Body of pancreas (tissue), 4 donors: ENCODE results near the gene ABCB9. TPM values are rescaled to one million over a fixed set of nuclear protein-coding genes. Genes with fewer than 3 reads are reported as not detected.

ENCODE experiments used
- ATAC-seq: fragments of 150-250 bp; one replicate; pipeline ENCODE4 v1.9.1; 2016
- DNase-seq, 4 donors: peaks; one replicate each; pipeline ENCODE4 v3.0.0-alpha.2; 2019
- H3K27ac ChIP-seq, 4 donors: fragments of 200-600 bp; sonication (generic); 1 replicate in 3 of 4; 2 replicates in 1 of 4; pipeline versions ENCODE4 v1.5.1 to v1.6.1; 2016 to 2019; ENCODE audit warnings: mild to moderate bottlenecking in 1 of 4, mixed read lengths in 1 of 4, moderate library complexity in 1 of 4
- H3K27me3 ChIP-seq, 2 donors: fragments of 200-600 bp; sonication (generic); one replicate each; pipeline ENCODE4 v1.6.0; 2016; ENCODE audit warnings: mild to moderate bottlenecking in 1 of 2
- H3K36me3 ChIP-seq, 2 donors: fragments of 200-600 bp; sonication (generic); replicated peaks in 1 of 2; 2 replicates each; pipeline ENCODE4 v1.5.1; 2016; ENCODE audit warnings: low read depth in 2 of 2; ENCODE audit not compliant: insufficient read depth in 1 of 2
- H3K4me1 ChIP-seq: fragments of 200-600 bp; sonication (generic); one replicate; pipeline ENCODE4 v1.6.0; 2016
- H3K4me3 ChIP-seq, 2 donors: fragments of 200-600 bp; sonication (generic); 1 replicate in 1 of 2; 2 replicates in 1 of 2; pipeline ENCODE4 v1.5.1; 2016 to 2019
- H3K9me3 ChIP-seq, 3 donors: fragments of 200-600 bp; sonication (generic); 1 replicate in 2 of 3; 2 replicates in 1 of 3; pipeline ENCODE4 v1.5.1; 2016
- POLR2A ChIP-seq, 3 donors: fragments of 450-650 bp; IDR thresholded peaks; one replicate each; pipeline ENCODE4 v1.6.1; 2016; ENCODE audit warnings: antibody characterized with exemption in 3 of 3, mild to moderate bottlenecking in 2 of 3
- WGBS, 2 donors: methylation state at CpG; one replicate each; pipeline ENCODE4 v1.1.5; 2017; 5-methylcytosine and 5-hydroxymethylcytosine counted together
- intact Hi-C: fragments of 100-400 bp; cut with DNase I; formaldehyde crosslinking; loops from one replicate; pipeline ENCODE4 v1.15.1; 2023
- total RNA-seq, 2 donors: library from RNA; depleted of rRNA; stranded (reverse); fragments of >200 nt; gene quantifications; one replicate each; pipeline ENCODE4 v1.1.0, GENCODE V29; 2016
- TF ChIP-seq, protein P1 (sequence below), 7 experiments: fragments of 450-650 bp in 4 of 7; fragments of 200-600 bp in 3 of 7; sonication (generic) in 3 of 7; IDR thresholded peaks; one replicate each; pipeline ENCODE4 v1.5.1; 2016 to 2019; ENCODE audit warnings: antibody characterized with exemption in 7 of 7

ABCB9 gene
- total RNA-seq, 2 donors from 2014 or later, result 5.2 to 7.9 TPM

DNA sequence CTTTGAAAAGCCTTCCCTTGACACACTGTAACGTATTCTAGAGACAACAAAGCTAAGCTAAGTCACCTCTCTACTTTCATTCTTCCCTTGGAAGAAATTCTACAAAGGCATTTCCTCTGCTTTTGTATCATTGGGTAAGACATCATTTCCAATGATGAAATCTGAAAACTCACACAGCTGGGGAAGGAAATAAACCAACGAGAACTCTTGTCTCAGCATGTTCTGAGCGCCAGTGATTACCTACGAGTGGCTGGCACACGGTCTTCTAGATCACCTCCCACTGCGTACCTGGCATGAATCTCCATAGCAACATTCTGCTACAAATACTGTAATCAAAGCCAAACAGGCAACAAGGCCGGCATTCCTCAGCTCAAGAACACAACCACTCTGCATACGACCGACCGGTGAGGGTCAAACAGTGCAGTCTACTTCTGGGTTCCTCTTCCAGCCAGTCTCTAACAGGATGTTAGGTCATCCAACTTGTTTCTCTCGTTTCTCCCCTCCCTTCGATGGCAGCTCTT, 78.0 kb downstream of the ABCB9 start:
- Histone ChIP-seq H3K27ac (peak overlapping the region; percentile 93 to 99 (median 98)), H3K36me3 (no peaks in the 10 kb centered on the region), H3K27me3 (no peaks in the 10 kb centered on the region), H3K4me1 (peaks cover 85% of the 10 kb centered on the region), H3K9me3 (no peaks in the 10 kb centered on the region), H3K4me3 (no peak overlapping the region)
- TF ChIP-seq, protein P1, sequence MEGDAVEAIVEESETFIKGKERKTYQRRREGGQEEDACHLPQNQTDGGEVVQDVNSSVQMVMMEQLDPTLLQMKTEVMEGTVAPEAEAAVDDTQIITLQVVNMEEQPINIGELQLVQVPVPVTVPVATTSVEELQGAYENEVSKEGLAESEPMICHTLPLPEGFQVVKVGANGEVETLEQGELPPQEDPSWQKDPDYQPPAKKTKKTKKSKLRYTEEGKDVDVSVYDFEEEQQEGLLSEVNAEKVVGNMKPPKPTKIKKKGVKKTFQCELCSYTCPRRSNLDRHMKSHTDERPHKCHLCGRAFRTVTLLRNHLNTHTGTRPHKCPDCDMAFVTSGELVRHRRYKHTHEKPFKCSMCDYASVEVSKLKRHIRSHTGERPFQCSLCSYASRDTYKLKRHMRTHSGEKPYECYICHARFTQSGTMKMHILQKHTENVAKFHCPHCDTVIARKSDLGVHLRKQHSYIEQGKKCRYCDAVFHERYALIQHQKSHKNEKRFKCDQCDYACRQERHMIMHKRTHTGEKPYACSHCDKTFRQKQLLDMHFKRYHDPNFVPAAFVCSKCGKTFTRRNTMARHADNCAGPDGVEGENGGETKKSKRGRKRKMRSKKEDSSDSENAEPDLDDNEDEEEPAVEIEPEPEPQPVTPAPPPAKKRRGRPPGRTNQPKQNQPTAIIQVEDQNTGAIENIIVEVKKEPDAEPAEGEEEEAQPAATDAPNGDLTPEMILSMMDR (IDR thresholded peaks at IDR 0.05), result no peak
- TF ChIP-seq POLR2A (IDR thresholded peaks at IDR 0.05), result peak in 2 of 3 donors; percentile 83 to 87
- intact Hi-C loops, result no loop called here
- 2 to 3% methylated on average over 12 of the region's 12 CpGs for WGBS, 2 donors
- DNase-seq (peak; percentile 91 to 98 (median 94)), ATAC-seq (peak; percentile 96)

DNA sequence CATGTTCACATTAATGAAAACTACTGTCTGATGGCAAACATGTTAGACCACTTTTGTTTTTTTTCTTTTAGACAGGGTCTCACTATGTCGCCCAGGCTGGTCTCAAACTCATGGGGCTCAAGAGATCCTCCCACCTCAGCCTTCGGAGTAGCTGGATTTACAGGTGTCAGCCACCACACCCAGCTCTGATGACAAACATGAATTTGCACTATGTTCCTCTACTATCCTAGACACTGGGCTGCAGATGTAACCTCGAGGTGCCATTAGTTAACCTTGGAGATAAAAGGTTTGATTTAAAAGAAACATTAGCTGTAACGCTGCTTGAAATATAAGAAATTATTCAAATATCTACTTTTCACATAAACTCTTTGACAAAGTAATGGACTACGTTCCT, 78.4 kb downstream of the ABCB9 start:
- WGBS, 2 donors, result 30 to 47% methylated on average over 5 of the region's 5 CpGs
- TF ChIP-seq, protein P1 (IDR thresholded peaks at IDR 0.05), result no peak
- TF ChIP-seq POLR2A (IDR thresholded peaks at IDR 0.05), result no peak
- DNase-seq (no peak), ATAC-seq (no peak)
- Histone ChIP-seq H3K27me3 (no peaks in the 10 kb centered on the region), H3K4me1 (peaks cover 81% of the 10 kb centered on the region), H3K4me3 (no peak overlapping the region), H3K9me3 (no peaks in the 10 kb centered on the region), H3K27ac (peak overlapping the region; percentile 93 to 99 (median 98)), H3K36me3 (no peaks in the 10 kb centered on the region)
- intact Hi-C loops, result no loop called here

DNA sequence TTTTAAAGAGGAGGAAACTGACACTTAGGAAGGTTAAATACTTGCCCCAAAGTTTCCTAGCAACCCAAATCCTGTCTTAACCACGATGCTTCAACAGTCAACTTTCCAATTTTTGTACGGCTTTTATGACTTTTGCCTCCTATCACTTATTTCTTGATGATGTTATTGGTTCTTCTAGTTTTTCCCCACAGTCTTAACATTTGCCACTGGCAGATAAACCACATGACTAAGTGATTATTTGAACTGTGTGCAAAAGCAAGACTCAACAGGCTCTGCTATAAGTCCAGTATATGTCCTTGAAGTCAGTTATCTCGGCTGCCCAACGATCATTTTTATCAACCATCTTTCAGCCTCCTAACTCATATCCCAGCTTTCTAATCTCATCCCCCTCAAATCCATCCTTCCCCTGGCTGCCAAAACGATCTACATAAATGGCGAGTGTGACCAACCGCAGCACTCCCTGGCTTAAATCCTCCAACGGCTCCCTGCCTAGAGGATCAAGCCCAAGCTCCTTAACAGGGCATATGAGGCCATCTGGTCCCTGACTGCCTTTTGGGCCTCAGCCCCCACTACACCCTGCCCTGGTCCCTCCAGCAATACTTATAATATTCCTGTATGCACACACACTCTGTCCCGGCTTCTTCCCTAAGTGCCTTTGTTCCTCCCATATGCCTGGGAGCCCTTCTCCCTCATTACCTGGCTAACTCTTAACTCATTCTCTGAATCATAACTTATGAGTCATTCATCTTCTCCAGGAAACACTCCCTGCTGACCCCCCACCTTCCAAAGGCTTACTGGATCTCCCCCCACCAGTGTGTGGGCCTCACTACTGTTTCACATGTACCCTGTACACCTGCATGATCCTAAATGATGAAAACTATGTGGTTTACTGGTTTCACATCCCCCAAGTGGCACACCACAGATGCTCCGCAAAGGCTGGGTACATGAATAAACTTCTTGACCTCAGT, 79.1 kb downstream of the ABCB9 start:
- Histone ChIP-seq H3K36me3 (no peaks in the 10 kb centered on the region), H3K27ac (peak overlapping the region; percentile 93 to 99 (median 98)), H3K9me3 (no peaks in the 10 kb centered on the region), H3K27me3 (no peaks in the 10 kb centered on the region), H3K4me1 (peaks cover 74% of the 10 kb centered on the region), H3K4me3 (no peak overlapping the region)
- TF ChIP-seq, protein P1 (IDR thresholded peaks at IDR 0.05), result no peak
- TF ChIP-seq POLR2A (IDR thresholded peaks at IDR 0.05), result peak in 2 of 3 donors; percentile 18 to 20
- DNase-seq, result peak in 3 of 4 donors; percentile 34 to 65 (median 57)
- WGBS, 2 donors, result 55% methylated on average over 10 of the region's 10 CpGs
- intact Hi-C loops, result no loop called here
- ATAC-seq, result peak; percentile 19

DNA sequence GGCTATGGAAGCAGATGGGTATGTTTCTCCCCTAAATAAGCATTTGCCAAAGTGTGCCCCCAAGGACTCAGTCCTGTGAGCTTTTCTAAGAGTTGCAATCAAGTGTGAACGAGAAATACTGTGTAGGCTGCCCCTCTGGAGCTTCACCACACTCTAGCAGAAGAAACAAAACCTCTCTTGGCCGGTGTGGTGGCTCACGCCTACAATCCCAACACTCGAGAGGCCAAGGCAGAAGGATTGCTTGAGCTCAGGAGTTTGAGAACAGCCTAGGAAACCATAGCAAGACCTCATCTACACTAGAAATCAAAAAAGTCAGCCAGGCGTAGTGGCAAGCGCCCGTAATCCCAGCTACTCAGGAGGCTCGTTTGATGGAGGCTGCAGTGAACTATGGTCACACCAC, 80.1 kb downstream of the ABCB9 start:
- peak overlapping the region; percentile 93 to 99 (median 98) for H3K27ac ChIP-seq

More for the DNA sequence above, 80.1 kb downstream of the ABCB9 start:
- Histone ChIP-seq H3K27me3 (no peaks in the 10 kb centered on the region), H3K36me3 (no peaks in the 10 kb centered on the region), H3K9me3 (no peaks in the 10 kb centered on the region), H3K4me3 (no peak overlapping the region), H3K4me1 (peaks cover 68% of the 10 kb centered on the region)
- intact Hi-C loops, result no loop called here
- 94 to 97% methylated on average over 8 of the region's 8 CpGs for WGBS, 2 donors
- TF ChIP-seq, protein P1 (IDR thresholded peaks at IDR 0.05), result no peak
- no peak for TF ChIP-seq POLR2A (IDR thresholded peaks at IDR 0.05)
- ATAC-seq (no peak), DNase-seq (no peak)
